ENCODE results near the gene COL16A1. TPM values are rescaled to one million over a fixed set of nuclear protein-coding genes. Genes with fewer than 3 reads are reported as not detected.
A peak's percentile ranks its signal among the peaks of the same experiment; 100 is the strongest.

Gene COL16A1
- total and polyA plus RNA-seq, 2 of the 13 experiments (the other 11 are each of a cell fraction or from before 2014, with no cell fraction given), result 4.3 to 12.2 TPM

DNA sequence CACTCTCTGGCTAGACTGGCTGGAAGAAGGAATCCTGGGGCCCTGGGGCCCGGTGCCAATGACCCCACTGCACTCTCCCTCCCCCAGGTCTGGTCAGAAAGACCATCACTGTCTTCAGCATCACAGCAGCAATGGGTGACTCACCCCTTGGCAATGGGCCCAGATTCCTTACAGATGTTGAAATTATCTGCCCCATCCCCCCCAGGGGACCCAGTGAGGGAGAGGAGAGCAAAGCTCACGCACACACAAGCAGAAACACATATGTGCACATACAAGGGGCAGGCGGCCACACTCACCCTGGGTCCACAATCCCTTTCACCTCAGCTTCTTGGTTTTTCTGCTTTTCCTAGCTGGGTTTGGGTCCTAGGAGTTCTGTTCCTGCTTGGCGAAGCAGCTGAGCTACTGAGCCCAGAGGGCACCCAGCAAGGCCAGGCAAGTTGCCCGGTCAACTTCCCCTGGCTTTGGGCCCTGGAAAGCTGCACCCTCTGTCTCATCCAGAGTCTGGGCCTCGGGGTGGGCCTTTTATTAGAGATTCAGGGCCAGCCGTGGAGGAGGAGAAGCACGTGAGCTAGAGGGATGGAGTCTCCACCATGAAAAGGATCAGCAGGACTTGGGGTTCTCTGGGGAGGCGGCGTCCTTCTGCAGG, 2.6 kb downstream of the COL16A1 start (continued):
- TF ChIP-seq ZNF235 (CRISPR knock-in tag; IDR thresholded peaks at IDR 0.05; ENCODE audit: borderline replicate concordance) (no peak), ZEB1 (IDR thresholded peaks at IDR 0.05; ENCODE audit: insufficient replicate concordance, low read depth) (no peak), MEF2D (CRISPR knock-in tag; IDR thresholded peaks at IDR 0.05) (peak; percentile 69), ZNF343 (CRISPR knock-in tag; IDR thresholded peaks at IDR 0.05) (0 out of 2 replicates have a peak, but pooled peaks have one; percentile 67), ZNF205 (CRISPR knock-in tag; IDR thresholded peaks at IDR 0.05) (peak; percentile 77), PHF20 (CRISPR knock-in tag; IDR thresholded peaks at IDR 0.05) (peak; percentile 31; the same call in 1 of the 2 replicates), HOXA3 (CRISPR knock-in tag; IDR thresholded peaks at IDR 0.05) (peak; percentile 79), ZNF331 (CRISPR knock-in tag; IDR thresholded peaks at IDR 0.05) (peak; percentile 66; the same call in 1 of the 2 replicates), IRF2 (CRISPR knock-in tag; IDR thresholded peaks at IDR 0.05) (peak; percentile 75), ZNF891 (CRISPR knock-in tag; IDR thresholded peaks at IDR 0.05) (peak; percentile 28; the same call in 1 of the 2 replicates), ZNF251 (CRISPR knock-in tag; IDR thresholded peaks at IDR 0.05) (no peak), GATA4 (IDR thresholded peaks at IDR 0.05; ENCODE audit: borderline replicate concordance, low read depth) (no peak), POLR2G (IDR thresholded peaks at IDR 0.05; ENCODE audit: low read depth, low read length) (peak; percentile 58; the same call in 1 of the 2 replicates), HIC2 (CRISPR knock-in tag; IDR thresholded peaks at IDR 0.05; ENCODE audit: low read depth) (peak; percentile 71; the same call in 1 of the 2 replicates), CHD2 (IDR thresholded peaks at IDR 0.05; ENCODE audit: low read depth, low read length) (peak; percentile 53; the same call in 1 of the 2 replicates), ZNF350 (CRISPR knock-in tag; IDR thresholded peaks at IDR 0.05; ENCODE audit: borderline replicate concordance, low read depth) (peak; percentile 83; the same call in 1 of the 2 replicates)
- TF ChIP-seq, protein P1, sequence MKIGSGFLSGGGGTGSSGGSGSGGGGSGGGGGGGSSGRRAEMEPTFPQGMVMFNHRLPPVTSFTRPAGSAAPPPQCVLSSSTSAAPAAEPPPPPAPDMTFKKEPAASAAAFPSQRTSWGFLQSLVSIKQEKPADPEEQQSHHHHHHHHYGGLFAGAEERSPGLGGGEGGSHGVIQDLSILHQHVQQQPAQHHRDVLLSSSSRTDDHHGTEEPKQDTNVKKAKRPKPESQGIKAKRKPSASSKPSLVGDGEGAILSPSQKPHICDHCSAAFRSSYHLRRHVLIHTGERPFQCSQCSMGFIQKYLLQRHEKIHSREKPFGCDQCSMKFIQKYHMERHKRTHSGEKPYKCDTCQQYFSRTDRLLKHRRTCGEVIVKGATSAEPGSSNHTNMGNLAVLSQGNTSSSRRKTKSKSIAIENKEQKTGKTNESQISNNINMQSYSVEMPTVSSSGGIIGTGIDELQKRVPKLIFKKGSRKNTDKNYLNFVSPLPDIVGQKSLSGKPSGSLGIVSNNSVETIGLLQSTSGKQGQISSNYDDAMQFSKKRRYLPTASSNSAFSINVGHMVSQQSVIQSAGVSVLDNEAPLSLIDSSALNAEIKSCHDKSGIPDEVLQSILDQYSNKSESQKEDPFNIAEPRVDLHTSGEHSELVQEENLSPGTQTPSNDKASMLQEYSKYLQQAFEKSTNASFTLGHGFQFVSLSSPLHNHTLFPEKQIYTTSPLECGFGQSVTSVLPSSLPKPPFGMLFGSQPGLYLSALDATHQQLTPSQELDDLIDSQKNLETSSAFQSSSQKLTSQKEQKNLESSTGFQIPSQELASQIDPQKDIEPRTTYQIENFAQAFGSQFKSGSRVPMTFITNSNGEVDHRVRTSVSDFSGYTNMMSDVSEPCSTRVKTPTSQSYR (CRISPR knock-in tag; IDR thresholded peaks at IDR 0.05; ENCODE audit: borderline replicate concordance), result peak; percentile 99
- TF ChIP-seq, protein P2, sequence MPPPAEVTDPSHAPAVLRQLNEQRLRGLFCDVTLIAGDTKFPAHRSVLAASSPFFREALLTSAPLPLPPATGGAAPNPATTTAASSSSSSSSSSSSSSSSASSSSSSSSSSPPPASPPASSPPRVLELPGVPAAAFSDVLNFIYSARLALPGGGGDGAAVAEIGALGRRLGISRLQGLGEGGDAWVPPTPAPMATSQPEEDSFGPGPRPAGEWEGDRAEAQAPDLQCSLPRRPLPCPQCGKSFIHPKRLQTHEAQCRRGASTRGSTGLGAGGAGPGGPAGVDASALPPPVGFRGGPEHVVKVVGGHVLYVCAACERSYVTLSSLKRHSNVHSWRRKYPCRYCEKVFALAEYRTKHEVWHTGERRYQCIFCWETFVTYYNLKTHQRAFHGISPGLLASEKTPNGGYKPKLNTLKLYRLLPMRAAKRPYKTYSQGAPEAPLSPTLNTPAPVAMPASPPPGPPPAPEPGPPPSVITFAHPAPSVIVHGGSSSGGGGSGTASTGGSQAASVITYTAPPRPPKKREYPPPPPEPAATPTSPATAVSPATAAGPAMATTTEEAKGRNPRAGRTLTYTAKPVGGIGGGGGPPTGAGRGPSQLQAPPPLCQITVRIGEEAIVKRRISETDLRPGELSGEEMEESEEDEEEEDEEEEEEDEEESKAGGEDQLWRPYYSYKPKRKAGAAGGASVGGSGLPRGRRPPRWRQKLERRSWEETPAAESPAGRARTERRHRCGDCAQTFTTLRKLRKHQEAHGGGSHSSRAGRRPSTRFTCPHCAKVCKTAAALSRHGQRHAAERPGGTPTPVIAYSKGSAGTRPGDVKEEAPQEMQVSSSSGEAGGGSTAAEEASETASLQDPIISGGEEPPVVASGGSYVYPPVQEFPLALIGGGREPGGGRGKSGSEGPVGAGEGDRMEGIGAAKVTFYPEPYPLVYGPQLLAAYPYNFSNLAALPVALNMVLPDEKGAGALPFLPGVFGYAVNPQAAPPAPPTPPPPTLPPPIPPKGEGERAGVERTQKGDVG (CRISPR knock-in tag; IDR thresholded peaks at IDR 0.05; ENCODE audit: borderline replicate concordance), result 0 out of 2 replicates have a peak, but pooled peaks have one; percentile 53
- TF ChIP-seq, protein P3, sequence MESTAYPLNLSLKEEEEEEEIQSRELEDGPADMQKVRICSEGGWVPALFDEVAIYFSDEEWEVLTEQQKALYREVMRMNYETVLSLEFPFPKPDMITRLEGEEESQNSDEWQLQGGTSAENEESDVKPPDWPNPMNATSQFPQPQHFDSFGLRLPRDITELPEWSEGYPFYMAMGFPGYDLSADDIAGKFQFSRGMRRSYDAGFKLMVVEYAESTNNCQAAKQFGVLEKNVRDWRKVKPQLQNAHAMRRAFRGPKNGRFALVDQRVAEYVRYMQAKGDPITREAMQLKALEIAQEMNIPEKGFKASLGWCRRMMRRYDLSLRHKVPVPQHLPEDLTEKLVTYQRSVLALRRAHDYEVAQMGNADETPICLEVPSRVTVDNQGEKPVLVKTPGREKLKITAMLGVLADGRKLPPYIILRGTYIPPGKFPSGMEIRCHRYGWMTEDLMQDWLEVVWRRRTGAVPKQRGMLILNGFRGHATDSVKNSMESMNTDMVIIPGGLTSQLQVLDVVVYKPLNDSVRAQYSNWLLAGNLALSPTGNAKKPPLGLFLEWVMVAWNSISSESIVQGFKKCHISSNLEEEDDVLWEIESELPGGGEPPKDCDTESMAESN (CRISPR knock-in tag; conservative IDR thresholded peaks at IDR 0.05), result peak; percentile 65; the same call in 1 of the 2 replicates
